SK-N-SH (cell line): ENCODE data around the gene FAM149B1.

Source experiments
- EP300 ChIP-seq, 2 experiments: IDR thresholded peaks; 2 replicates each; pipeline versions ENCODE4 v1.4.0 to v1.6.1; 2012; ENCODE audit warnings: borderline replicate concordance in 1 of 2, low read depth in 1 of 2, low read length in 1 of 2
- EZH2phosphoT487 ChIP-seq: fragments of 200-600 bp; sonication (generic); IDR thresholded peaks from 2 replicates; pipeline ENCODE4 v1.6.1; 2017; ENCODE audit warnings: low read depth, mixed run types, mild to moderate bottlenecking, antibody characterized with exemption, moderate library complexity, borderline replicate concordance
- JUND ChIP-seq: IDR thresholded peaks from 2 replicates; pipeline ENCODE4 v1.4.0; 2012
- MXI1 ChIP-seq: IDR thresholded peaks from 2 replicates; pipeline ENCODE4 v1.6.1; 2012; ENCODE audit warnings: mild to moderate bottlenecking, low read depth, low read length, improper control_type of control experiment
- POLR2AphosphoS5 ChIP-seq: IDR thresholded peaks from 2 replicates; pipeline ENCODE4 v1.6.1; 2012; ENCODE audit warnings: low read depth, low read length
- RAD21 ChIP-seq: IDR thresholded peaks from 2 replicates; pipeline ENCODE4 v1.6.1; 2012; ENCODE audit warnings: mild to moderate bottlenecking, low read length
- RFX5 ChIP-seq: IDR thresholded peaks from 2 replicates; pipeline ENCODE4 v1.6.1; 2012; ENCODE audit warnings: mild to moderate bottlenecking, improper control_type of control experiment, low read length
- RXRA ChIP-seq: IDR thresholded peaks from 2 replicates; pipeline ENCODE4 v1.4.0; 2012; ENCODE audit warnings: low read depth, mild to moderate bottlenecking, borderline replicate concordance
- SIN3A ChIP-seq: IDR thresholded peaks from 2 replicates; pipeline ENCODE4 v1.6.1; 2012; ENCODE audit warnings: low read depth, mild to moderate bottlenecking, low read length, moderate library complexity, borderline replicate concordance
- SMC3 ChIP-seq: IDR thresholded peaks from 2 replicates; pipeline ENCODE4 v1.6.1; 2012; ENCODE audit warnings: low read depth, low read length, improper control_type of control experiment
- TEAD4 ChIP-seq: IDR thresholded peaks from 2 replicates; pipeline ENCODE4 v1.4.0; 2012; ENCODE audit warnings: mild to moderate bottlenecking, borderline replicate concordance; ENCODE audit not compliant: insufficient read depth
- YY1 ChIP-seq: IDR thresholded peaks from 2 replicates; pipeline ENCODE4 v1.4.0; 2012; ENCODE audit warnings: low read depth, mild to moderate bottlenecking
- TF ChIP-seq, protein P1 (sequence below): fragments of 200-600 bp; sonication (generic); IDR thresholded peaks from 2 replicates; pipeline ENCODE4 v1.6.1; 2017; ENCODE audit warnings: antibody characterized with exemption, mild to moderate bottlenecking, moderate library complexity
- TF ChIP-seq, protein P2 (sequence below): IDR thresholded peaks from 2 replicates; pipeline ENCODE4 v1.4.0; 2012; ENCODE audit warnings: low read depth

DNA sequence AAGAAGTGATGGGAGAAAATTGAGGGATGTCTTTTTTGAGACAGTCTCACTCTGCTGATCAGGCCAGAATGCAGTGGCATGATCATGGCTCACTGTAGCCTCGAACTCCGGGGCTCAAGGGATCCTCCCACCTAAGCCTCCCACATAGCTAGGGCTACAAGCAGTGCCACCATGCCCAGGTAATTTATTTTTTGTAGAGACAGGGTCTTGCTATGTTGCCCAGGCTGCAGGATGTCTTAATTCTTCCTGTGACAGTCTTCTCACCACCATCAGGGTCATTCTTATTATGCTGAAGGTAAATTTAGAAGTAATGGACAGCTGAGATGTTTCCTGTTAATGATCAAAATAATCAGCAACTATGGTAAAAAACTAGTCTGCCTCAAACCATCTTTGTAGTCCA is 72.0 kb downstream of the FAM149B1 start:
- TF ChIP-seq, protein P1, sequence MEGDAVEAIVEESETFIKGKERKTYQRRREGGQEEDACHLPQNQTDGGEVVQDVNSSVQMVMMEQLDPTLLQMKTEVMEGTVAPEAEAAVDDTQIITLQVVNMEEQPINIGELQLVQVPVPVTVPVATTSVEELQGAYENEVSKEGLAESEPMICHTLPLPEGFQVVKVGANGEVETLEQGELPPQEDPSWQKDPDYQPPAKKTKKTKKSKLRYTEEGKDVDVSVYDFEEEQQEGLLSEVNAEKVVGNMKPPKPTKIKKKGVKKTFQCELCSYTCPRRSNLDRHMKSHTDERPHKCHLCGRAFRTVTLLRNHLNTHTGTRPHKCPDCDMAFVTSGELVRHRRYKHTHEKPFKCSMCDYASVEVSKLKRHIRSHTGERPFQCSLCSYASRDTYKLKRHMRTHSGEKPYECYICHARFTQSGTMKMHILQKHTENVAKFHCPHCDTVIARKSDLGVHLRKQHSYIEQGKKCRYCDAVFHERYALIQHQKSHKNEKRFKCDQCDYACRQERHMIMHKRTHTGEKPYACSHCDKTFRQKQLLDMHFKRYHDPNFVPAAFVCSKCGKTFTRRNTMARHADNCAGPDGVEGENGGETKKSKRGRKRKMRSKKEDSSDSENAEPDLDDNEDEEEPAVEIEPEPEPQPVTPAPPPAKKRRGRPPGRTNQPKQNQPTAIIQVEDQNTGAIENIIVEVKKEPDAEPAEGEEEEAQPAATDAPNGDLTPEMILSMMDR: no peak
- TF ChIP-seq YY1 (no peak), POLR2AphosphoS5 (no peak), TEAD4 (no peak), MXI1 (no peak), JUND (no peak), RXRA (no peak), RFX5 (no peak), RAD21 (no peak), SIN3A (no peak), EP300 (IDR thresholded peaks at IDR 0.05; ENCODE audit: borderline replicate concordance in 1 of 2, low read depth in 1 of 2, low read length in 1 of 2) (no peak), SMC3 (no peak), EZH2phosphoT487 (no peak)
- TF ChIP-seq, protein P2, sequence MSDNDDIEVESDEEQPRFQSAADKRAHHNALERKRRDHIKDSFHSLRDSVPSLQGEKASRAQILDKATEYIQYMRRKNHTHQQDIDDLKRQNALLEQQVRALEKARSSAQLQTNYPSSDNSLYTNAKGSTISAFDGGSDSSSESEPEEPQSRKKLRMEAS: no peak
